ENCODE results near the gene UFSP2. TPM values are rescaled to one million over a fixed set of nuclear protein-coding genes. Genes with fewer than 3 reads are reported as not detected.
A peak's percentile ranks its signal among the peaks of the same experiment; 100 is the strongest.

UFSP2 gene
- total RNA-seq, 4 donors from 2014 or later = 36.0 to 63.7 (median 51.9) TPM

- H3K36me3 ChIP-seq = peaks cover 0 to 86% of the 10 kb centered on the region in 2 donors
- ATAC-seq = no peak
- H3K4me1 ChIP-seq = no peaks in the 10 kb centered on the region
- H3K4me3 ChIP-seq = no peak overlapping the region
- peaks cover 0 to 4% (median 0%) of the 10 kb centered on the region in 3 donors for H3K9me3 ChIP-seq
- WGBS, 2 donors (ENCODE audit: low coverage in 1 of 2) = 61 to 83% methylated on average over 3 to 5 of the region's 5 CpGs
- no peak overlapping the region for H3K27ac ChIP-seq
- H3K27me3 ChIP-seq = no peaks in the 10 kb centered on the region
- TF ChIP-seq EP300 (IDR thresholded peaks at IDR 0.05) = no peak
- TF ChIP-seq CTCF (IDR thresholded peaks at IDR 0.05) = no peak
- TF ChIP-seq POLR2A (IDR thresholded peaks at IDR 0.05) = no peak
- TF ChIP-seq POLR2AphosphoS5 (IDR thresholded peaks at IDR 0.05) = no peak
Observed at GRCh38 chr4:185412412-185412811, 13.4 kb downstream of the UFSP2 start.

GRCh38 chr4:185411849-185412248, 13.9 kb downstream of the UFSP2 start:
- TF ChIP-seq EP300 (IDR thresholded peaks at IDR 0.05) (no peak), POLR2A (IDR thresholded peaks at IDR 0.05) (no peak), CTCF (IDR thresholded peaks at IDR 0.05) (no peak), POLR2AphosphoS5 (IDR thresholded peaks at IDR 0.05) (no peak)
- Histone ChIP-seq H3K27ac (no peak overlapping the region), H3K36me3 (peaks cover 0 to 82% of the 10 kb centered on the region in 2 donors), H3K9me3 (peaks cover 0 to 4% (median 0%) of the 10 kb centered on the region in 3 donors), H3K4me3 (no peak overlapping the region), H3K27me3 (no peaks in the 10 kb centered on the region), H3K4me1 (no peaks in the 10 kb centered on the region)
- WGBS, 2 donors (ENCODE audit: low coverage in 1 of 2) = 75 to 79% methylated on average over 5 of the region's 5 CpGs
- no peak for ATAC-seq

GRCh38 chr4:185408432-185408831, 17.3 kb downstream of the UFSP2 start:
- ATAC-seq = no peak
- H3K27ac ChIP-seq = no peak overlapping the region
- H3K4me3 ChIP-seq = no peak overlapping the region
- WGBS, 2 donors (ENCODE audit: low coverage in 1 of 2) = 88 to 96% methylated on average over 2 of the region's 2 CpGs
- peaks cover 0 to 4% (median 0%) of the 10 kb centered on the region in 3 donors for H3K9me3 ChIP-seq
- no peak for TF ChIP-seq POLR2AphosphoS5 (IDR thresholded peaks at IDR 0.05)
- peaks cover 0 to 79% of the 10 kb centered on the region in 2 donors for H3K36me3 ChIP-seq
- H3K4me1 ChIP-seq = peaks cover 0 to 2% (median 0%) of the 10 kb centered on the region in 3 donors
- no peaks in the 10 kb centered on the region for H3K27me3 ChIP-seq

GRCh38 chr4:185405296-185405999, 20.3 kb downstream of the UFSP2 start:
- TF ChIP-seq POLR2A (IDR thresholded peaks at IDR 0.05) (no peak), EP300 (IDR thresholded peaks at IDR 0.05) (no peak), CTCF (IDR thresholded peaks at IDR 0.05) (no peak), POLR2AphosphoS5 (IDR thresholded peaks at IDR 0.05) (no peak)
- WGBS, 2 donors (ENCODE audit: low coverage in 1 of 2) = 91 to 93% methylated on average over 6 of the region's 6 CpGs
- Histone ChIP-seq H3K27ac (no peak overlapping the region), H3K36me3 (peaks cover 0 to 89% of the 10 kb centered on the region in 2 donors), H3K9me3 (peaks cover 0 to 4% (median 0%) of the 10 kb centered on the region in 3 donors), H3K4me1 (peaks cover 0 to 19% (median 0%) of the 10 kb centered on the region in 3 donors), H3K4me3 (no peak overlapping the region), H3K27me3 (no peaks in the 10 kb centered on the region)
- ATAC-seq = no peak

GRCh38 chr4:185404031-185404430, 21.7 kb downstream of the UFSP2 start:
- H3K9me3 ChIP-seq = no peaks in the 10 kb centered on the region
- WGBS, 2 donors (ENCODE audit: low coverage in 1 of 2) = 92% methylated on average over 4 of the region's 4 CpGs; no CpG with 5 or more reads in 1 of the 2 donors
- no peaks in the 10 kb centered on the region for H3K27me3 ChIP-seq
- peaks cover 0 to 89% of the 10 kb centered on the region in 2 donors for H3K36me3 ChIP-seq
- no peak for TF ChIP-seq POLR2A (IDR thresholded peaks at IDR 0.05)
- no peak for ATAC-seq
- peaks cover 0 to 34% (median 0%) of the 10 kb centered on the region in 3 donors for H3K4me1 ChIP-seq
- H3K4me3 ChIP-seq = no peak overlapping the region
- H3K27ac ChIP-seq = no peak overlapping the region

- TF ChIP-seq CTCF (IDR thresholded peaks at IDR 0.05) (no peak), POLR2AphosphoS5 (IDR thresholded peaks at IDR 0.05) (no peak), EP300 (IDR thresholded peaks at IDR 0.05) (no peak), POLR2A (IDR thresholded peaks at IDR 0.05) (no peak)
Observed at GRCh38 chr4:185399466-185399865, 26.3 kb downstream of the UFSP2 start.

More at GRCh38 chr4:185399466-185399865, 26.3 kb downstream of the UFSP2 start:
- ATAC-seq = no peak
- H3K27me3 ChIP-seq = no peaks in the 10 kb centered on the region
- H3K4me3 ChIP-seq = no peak overlapping the region
- H3K4me1 ChIP-seq = peaks cover 0 to 65% (median 6%) of the 10 kb centered on the region in 3 donors
- H3K9me3 ChIP-seq = no peaks in the 10 kb centered on the region
- H3K36me3 ChIP-seq = peaks cover 0 to 51% of the 10 kb centered on the region in 2 donors
- peak overlapping the region in 3 of 4 donors; percentile 5 to 100 (median 100) for H3K27ac ChIP-seq
- WGBS, 2 donors (ENCODE audit: low coverage in 1 of 2) = 48 to 71% methylated on average over 8 of the region's 8 CpGs

All from gastroesophageal sphincter (tissue), 4 donors.